Spleen (tissue), 7 donors: Measurements from ENCODE around the gene KRTAP4-7.

Source experiments
- POLR2AphosphoS5 ChIP-seq, 3 donors: sonication (generic); formaldehyde crosslinking; IDR thresholded peaks; one replicate each; pipeline ENCODE4 v1.5.1; 2017; ENCODE audit warnings: antibody characterized with exemption in 3 of 3
- TF ChIP-seq, protein P1 (sequence below), 11 experiments: fragments of 200-600 bp in 7 of 11; fragments of 450-650 bp in 4 of 11; sonication (generic) in 4 of 11; IDR thresholded peaks in 8 of 11; conservative IDR thresholded peaks in 3 of 11; 1 replicate in 7 of 11; 2 replicates in 4 of 11; pipeline versions ENCODE4 v1.4.0 to v1.8.0; 2016 to 2021; ENCODE audit warnings: antibody characterized with exemption in 11 of 11, inconsistent platforms in 4 of 11, mild to moderate bottlenecking in 1 of 11
- donor health status: DM: no; HTN: no; CAD: no; lungs with moderate emphysema.
- donor health status: DM: no; HTN: no; CAD: no.
- donor health status: DM: no; HTN: no; CAD: no.

DNA sequence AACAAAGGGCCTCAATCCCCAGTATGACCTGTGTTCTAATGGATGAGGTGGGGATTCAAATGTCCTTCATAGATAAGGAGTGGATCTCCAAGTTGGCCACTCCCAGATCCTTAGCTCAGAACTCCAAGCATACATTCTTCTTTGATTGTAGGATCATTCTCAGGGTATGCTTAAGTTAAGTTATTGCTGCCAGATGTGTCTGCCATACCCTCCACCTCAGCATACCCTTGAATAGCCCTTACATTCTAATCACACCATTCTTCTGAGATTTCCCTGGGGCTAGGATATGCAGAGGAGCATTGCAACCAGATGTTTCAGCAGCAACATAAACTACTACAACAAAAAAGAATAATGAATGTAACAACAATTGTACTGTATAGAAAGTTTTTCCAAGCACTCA, 16.7 kb upstream of the KRTAP4-7 start:
- TF ChIP-seq, protein P1, sequence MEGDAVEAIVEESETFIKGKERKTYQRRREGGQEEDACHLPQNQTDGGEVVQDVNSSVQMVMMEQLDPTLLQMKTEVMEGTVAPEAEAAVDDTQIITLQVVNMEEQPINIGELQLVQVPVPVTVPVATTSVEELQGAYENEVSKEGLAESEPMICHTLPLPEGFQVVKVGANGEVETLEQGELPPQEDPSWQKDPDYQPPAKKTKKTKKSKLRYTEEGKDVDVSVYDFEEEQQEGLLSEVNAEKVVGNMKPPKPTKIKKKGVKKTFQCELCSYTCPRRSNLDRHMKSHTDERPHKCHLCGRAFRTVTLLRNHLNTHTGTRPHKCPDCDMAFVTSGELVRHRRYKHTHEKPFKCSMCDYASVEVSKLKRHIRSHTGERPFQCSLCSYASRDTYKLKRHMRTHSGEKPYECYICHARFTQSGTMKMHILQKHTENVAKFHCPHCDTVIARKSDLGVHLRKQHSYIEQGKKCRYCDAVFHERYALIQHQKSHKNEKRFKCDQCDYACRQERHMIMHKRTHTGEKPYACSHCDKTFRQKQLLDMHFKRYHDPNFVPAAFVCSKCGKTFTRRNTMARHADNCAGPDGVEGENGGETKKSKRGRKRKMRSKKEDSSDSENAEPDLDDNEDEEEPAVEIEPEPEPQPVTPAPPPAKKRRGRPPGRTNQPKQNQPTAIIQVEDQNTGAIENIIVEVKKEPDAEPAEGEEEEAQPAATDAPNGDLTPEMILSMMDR (IDR thresholded peaks at IDR 0.05 in 8 of 11, conservative IDR thresholded peaks at IDR 0.05 in 3 of 11) = no peak
- no peak for TF ChIP-seq POLR2AphosphoS5 (IDR thresholded peaks at IDR 0.05)
